ENCODE data around the gene TRIB2.
"Not testable (repeated sequence)": the region's sequence is repeated elsewhere in the genome, so short reads cannot be mapped to it uniquely, and the experiment has no call there.

Gene TRIB2

DNA sequence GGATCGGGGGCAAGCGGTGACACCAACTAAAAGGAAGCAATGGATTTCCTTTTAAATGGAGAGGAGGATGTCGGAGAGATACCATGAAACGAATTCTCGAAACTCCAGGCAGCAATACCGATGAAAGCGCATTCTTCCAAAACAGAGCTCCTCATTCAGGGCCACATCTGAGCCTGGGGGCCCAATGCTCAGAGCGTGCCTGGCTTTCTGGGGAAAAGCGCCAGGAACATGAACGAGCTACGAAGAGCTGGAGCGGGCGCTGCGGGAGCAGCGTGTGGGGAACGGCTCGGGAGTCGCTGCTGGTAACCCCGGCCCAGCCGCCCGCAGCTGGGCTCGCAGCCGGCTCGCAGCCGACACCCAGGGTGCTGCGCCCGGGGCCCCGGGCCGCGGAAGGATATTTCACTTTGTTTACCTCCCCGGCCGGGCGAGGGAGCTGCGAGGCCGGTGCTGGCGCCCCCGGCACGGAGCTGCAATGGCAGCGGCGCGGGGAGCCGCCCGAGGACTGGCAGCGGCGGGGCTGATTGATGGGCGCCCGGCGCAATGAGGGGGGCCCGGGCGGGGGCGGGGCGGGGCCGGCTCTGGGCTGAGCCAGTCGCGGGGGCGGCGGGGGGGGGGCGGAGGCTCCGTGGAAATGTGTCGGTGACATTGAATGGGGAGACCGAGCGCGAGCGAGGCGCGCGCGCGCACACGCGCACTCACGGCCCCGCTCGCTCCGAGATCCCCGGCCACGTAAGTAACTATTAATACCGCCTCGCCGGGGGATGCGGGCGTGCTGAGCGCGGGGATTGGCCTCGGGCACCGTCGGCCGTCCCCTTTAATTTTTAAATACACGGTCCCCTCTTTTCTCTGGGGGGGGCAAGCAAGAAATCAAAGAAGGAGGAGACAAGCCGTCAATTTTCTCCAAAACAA lies at the start of gene TRIB2:
TSS of gene TRIB2 (plus strand) at position 655 of the 909 bp plus-strand sequence. CDS start 1,372 bp downstream, outside the sequence.
- DNase-seq (ENCODE audit: low read depth): peak; percentile 65
- H3K4me3 ChIP-seq (ENCODE audit: low read depth, low read length): peak within 1 kb of the TSS; percentile 90

DNA sequence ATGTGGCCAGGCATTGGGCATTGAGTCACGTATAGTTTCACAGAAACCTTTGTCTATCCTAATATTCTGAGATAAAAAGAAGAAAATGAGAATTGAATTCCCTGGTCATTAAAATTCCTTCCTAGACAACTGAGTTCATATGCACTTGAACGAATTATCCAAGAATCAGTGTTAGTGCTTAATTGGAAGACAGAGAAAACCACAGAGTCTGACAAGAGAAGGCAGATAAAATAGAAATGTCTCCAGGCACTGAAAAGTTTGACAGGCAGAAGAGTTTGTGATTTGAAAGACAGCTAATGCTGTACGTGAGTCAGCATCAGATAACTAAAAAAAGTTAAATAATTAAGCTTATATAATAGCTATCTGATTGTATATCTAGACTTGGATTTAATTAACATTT lies 47.7 kb upstream of the TRIB2 start:
- H3K4me3 ChIP-seq (ENCODE audit: low read depth, low read length): no peak overlapping the region
- no peak for DNase-seq (ENCODE audit: low read depth)

DNA sequence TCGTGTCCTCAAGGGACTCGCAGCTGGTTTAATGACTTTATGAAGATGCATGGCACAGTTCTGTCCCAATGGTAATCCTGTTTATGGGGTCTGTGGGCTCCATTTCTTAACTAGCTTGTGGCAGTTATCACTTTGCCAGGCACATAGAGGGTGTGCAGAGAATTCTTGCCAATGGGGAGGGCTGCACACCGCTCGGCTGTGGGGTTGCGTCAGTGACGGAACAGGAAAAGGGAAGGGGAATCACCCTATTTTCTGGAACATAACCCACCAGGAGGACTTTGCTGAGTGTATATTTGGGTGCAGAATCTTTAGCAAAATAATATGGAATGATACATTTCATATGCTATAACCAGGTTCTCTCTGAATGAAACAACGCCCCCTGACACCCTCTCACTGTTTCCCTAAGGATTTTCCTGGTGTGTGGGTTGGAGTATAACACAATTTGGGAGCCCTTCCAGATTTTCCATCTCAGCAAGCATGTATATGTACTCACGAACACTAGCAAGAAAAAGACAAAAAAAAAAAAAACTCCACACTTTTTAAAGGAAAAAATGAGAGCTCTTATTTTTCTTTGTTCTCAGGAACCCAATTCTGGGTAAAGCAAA lies 43.9 kb upstream of the TRIB2 start:
- no peak overlapping the region for H3K4me3 ChIP-seq (ENCODE audit: low read depth, low read length)
- no peak for DNase-seq (ENCODE audit: low read depth)

DNA sequence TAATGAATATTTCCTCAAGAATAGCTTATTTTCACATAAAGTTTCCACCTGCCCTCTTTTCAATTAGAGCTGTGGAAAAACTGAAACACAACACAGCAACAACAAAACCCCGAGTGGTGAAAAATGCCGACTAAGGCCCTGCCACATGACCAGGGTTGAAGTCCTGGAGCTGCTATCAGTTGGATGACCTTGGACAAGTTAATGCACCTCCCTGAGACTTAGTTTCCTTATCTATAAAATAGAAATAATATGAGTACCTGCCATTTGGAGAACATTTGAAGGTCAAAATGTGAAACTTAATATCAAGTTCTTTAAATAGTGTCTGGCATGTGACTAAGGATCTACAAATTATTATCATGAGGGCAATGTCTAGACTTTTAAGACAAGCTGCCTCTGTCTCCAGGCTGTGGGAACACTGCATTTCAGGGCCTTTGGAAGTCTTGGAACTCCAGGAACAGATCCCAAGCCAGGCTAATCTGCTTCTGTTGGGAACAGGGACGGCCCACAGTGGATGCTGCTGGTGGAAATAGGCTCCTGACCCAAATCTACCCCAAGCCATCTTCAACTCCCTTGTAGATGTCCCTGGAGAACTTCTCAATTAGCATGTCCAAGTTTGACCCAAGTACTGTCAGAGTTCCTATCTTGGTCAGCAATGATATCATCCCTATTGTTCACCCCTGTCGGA lies 42.0 kb upstream of the TRIB2 start:
- H3K4me3 ChIP-seq (ENCODE audit: low read depth, low read length): no peak overlapping the region
- DNase-seq (ENCODE audit: low read depth): no peak

DNA sequence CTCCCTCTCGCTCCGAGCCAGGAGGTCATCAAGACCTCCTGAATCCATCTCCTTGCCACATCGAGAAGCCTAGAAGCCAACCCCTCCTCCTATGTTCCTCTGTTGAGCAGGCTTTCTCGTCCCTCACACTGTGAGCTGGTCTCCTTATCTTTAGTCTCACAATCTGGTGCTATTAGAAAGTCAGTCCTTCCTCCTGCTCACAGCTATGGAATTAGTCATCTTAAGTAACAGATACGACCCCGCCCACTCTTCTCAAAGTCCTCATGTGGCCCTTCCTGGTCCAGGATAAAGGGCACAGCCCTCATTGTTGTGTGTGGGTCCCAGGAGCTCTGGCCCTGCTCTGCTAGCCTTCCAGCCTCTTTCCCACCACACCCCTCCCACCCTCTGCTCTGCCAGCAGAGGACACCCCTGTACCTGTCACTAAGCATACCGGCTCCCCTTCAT lies 41.4 kb upstream of the TRIB2 start:
- no peak for DNase-seq (ENCODE audit: low read depth)
- H3K4me3 ChIP-seq (ENCODE audit: low read depth, low read length): no peak overlapping the region

DNA sequence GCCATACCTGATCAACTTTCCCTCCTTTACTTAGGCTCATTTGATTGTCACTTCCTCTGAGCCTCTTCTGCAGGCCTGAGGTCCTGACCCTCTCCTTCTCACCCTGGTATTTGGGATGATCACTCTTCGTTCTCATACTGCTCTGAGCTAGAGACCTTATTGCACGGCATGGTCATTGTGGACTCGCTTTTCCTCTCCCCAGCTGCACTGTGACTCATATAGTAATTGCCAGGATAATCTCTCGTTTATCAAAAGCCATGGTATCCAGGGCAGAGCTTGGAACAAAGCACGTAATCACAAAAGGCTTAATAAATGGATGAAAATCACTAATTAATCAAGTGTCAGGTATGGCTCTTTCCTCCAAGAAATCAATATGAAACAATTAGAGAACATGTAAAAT lies 40.9 kb upstream of the TRIB2 start:
- no peak overlapping the region for H3K4me3 ChIP-seq (ENCODE audit: low read depth, low read length)
- no peak for DNase-seq (ENCODE audit: low read depth)

DNA sequence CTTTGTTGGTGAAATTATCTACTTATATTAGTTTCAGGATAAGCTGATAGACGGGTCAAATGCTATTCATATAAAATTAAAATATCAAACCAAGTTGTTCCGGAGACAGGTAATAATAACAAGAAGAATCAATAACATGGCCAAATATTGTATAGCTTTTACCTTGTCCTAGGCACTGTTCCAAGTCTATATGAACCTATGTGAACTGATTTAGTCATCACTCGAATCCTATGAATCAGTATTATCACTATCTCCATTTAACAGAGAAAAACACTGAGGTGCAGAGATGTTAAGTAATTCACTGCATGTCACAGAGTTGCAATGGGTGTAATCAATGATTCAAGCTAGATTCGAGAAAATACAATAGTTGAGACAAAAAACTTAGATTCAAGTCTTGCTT lies 40.0 kb upstream of the TRIB2 start:
- no peak for DNase-seq (ENCODE audit: low read depth)
- H3K4me3 ChIP-seq (ENCODE audit: low read depth, low read length): no peak overlapping the region

DNA sequence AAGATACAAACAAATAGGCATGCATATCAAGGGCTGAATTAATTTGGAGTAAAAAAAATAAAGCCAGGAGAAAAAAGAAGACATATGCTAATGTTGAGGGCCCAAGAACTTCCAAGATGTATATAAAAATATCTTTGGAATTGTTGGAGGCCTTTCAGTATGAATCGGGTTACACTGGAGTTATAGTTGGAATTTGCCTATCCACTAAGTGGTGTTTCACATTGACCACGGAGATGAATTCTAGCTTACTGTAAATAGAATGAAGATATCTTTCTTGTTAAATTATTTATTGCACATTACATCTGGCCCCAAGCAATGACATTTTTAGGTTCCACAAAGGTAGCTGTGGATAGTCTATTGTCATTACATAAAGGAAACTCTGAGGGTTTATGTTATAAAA lies 38.5 kb upstream of the TRIB2 start:
- H3K4me3 ChIP-seq (ENCODE audit: low read depth, low read length): no peak overlapping the region
- no peak for DNase-seq (ENCODE audit: low read depth)

DNA sequence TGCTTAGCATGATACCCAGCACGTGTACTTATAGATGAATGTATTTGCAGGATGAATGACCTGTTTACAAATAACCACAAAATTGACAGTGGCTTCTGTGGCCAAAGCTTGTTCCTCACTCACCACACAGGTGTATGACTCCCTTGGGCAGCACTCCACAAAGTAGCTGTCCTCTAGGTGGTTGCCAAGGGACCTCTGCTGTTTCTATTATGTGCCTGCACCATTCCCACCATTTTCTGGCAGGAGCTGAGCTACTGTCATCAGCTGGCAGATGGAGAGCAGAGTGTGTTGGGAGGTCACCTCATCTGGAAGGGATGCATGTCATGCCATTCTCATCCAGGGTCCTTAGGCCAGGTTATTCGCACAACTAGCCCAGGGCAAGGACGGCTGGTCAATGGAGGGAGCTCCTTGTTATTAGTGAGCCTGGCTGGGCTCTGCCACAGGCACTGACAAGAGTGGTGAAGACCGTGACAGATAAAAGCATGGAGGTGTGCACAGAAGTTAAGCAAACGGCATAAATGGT lies 37.1 kb upstream of the TRIB2 start:
- H3K4me3 ChIP-seq (ENCODE audit: low read depth, low read length): no peak overlapping the region
- no peak for DNase-seq (ENCODE audit: low read depth)

DNA sequence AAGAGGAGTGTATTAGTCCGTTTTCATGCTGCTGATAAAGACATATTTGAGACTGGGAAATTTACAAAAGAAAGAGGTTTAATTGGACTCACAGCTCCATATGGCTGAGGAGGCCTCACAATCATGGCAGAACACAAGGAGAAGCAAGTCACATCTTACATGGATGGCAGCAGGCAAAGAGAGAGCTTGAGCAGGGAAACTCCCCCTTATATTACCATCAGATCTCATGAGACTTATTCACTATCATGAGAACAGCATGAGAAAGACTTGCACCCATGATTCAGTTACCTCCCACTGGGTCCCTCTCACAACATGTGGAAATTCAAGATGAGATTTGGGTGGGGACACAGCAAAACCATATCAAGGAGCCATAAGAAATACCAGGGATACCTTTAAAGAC lies 36.6 kb upstream of the TRIB2 start:
- not testable (repeated sequence) for DNase-seq (ENCODE audit: low read depth); H3K4me3 ChIP-seq (ENCODE audit: low read depth, low read length)

DNA sequence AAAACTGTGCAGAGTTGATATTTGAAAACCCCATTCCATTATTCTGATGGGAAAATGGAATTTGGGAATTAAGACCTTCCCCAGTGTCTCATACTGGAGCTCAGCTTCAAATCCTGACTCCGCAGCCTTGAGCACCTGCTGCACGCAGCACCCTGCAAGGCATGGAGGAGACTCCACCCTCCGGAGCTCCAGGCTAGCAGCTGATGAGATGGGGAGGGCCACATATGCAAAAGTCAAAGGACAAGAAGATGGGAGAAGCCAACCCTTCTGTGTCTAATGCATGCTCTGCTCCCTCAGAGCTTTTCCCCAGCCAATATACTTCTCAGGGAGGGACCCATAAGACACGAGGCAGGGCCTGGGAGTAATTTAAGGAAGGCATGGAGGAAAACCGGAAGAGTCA lies 34.7 kb upstream of the TRIB2 start:
- no peak for DNase-seq (ENCODE audit: low read depth)
- H3K4me3 ChIP-seq (ENCODE audit: low read depth, low read length): no peak overlapping the region

DNA sequence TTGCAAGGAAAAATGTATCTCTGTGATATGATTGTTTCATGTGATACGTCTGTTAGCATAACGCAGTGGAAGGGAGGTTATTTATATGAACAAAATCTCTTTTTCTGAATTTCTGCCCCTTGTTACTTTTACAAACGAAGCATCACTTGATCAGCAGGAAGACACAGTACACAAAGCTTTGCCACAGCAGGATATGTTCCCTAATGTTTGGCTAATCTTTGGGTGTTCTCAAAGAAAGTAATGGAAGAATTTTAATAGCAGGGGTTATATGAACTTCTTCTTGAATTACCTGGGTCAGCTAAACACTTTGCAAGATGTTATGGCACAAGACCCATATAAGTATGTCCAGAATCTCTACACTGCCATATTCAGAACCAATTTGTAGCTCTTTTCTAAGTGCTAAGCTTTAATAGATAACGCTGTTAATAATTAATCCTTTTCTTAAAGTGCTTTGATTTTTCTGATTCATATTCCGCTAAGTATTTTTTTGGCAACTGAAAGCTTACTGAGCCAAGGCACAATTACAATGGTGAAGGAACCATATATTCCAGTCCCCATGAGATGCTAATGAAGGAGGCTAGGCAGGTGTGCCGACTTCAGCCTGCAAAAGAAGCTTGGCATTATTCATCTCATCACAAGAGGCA lies 33.2 kb upstream of the TRIB2 start:
- H3K4me3 ChIP-seq (ENCODE audit: low read depth, low read length): no peak overlapping the region
- no peak for DNase-seq (ENCODE audit: low read depth)

DNA sequence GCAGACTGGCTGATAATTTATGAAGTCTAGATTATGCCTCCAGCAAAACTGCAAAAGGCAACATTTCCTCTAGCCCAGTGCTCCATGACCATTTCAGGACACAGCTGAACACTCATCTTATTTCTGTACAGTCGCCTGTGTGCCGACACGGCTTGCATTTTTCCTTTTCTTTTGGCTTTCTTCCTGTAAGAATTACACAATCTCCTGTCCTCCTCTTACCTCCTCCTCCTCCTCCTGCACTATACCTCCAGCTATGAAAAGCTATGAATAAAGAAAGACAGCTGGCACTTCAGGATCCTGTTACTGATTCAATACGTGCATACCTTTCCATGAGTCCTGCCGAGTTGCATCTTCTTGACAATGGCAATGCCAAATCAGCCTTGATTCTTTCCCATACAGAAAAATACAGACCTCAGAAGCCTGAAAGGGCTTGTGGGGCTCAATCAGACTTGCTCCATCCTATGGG lies 32.2 kb upstream of the TRIB2 start:
- no peak overlapping the region for H3K4me3 ChIP-seq (ENCODE audit: low read depth, low read length)
- DNase-seq (ENCODE audit: low read depth): peak; percentile 47

DNA sequence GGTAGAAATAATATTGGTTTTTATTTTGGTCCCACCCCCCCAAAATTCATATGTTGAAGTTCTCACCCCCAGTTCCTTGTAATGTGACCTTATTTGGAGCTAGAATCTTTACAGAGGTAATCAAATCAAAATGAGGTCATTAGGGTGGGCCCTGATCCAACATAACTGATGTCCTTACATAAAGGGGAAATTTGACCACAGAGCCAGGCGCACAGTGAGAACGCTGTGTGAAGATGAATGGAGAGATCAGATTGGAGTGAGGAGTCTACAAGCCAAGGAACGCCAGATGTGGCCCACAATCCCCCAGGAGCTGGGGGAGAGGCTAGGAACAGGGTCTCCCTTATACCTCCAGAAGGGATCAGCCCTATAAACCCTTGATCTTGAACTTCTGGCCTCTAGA lies 31.6 kb upstream of the TRIB2 start:
- no peak for DNase-seq (ENCODE audit: low read depth)
- no peak overlapping the region for H3K4me3 ChIP-seq (ENCODE audit: low read depth, low read length)

DNA sequence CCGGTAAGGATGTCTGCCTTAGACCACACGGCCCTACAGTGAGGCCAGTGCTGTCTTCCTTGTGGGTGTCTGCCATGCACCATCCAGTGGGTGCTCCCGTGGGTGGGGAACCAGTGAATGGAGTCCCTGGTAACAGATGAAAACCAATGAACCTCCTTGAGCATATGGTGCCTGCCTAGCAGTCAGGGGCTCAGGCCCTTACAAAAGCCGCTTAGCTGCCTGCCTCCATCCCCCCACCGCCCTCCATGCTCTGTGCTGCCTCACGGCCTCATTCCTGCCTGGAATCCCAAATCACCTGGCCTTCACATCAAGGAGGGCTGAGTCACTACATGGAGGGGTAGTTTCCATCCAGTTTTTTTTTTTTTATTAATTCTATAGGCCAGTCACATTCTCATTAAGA lies 30.8 kb upstream of the TRIB2 start:
- H3K4me3 ChIP-seq (ENCODE audit: low read depth, low read length): no peak overlapping the region
- no peak for DNase-seq (ENCODE audit: low read depth)

DNA sequence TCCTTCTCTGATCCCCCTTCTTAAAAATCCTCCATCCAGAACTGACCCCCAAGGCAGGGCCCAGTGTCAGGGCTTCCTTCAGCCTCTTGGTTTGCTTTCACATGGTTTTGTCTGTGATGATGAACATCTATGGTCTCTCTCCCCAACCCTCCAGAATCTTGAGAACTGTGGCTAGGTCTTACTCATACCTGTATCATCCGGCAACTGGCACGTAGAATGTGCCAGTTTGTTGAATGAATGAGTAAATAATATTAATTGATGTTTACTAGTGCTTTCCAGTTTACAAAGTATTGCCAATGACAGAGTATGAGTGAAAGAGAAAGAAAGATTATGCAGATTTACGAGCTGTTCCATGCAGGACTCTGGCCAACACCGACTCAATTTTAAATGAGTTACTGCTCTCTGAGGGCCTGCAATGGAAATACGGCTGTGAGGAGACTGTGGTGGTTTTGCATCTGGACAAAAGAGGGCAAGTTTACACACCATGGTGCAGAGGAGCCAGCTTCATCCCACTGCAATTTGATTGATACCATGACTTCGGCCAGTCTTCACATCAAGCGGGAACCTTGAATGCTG lies 29.9 kb upstream of the TRIB2 start:
- no peak for DNase-seq (ENCODE audit: low read depth)
- no peak overlapping the region for H3K4me3 ChIP-seq (ENCODE audit: low read depth, low read length)

DNA sequence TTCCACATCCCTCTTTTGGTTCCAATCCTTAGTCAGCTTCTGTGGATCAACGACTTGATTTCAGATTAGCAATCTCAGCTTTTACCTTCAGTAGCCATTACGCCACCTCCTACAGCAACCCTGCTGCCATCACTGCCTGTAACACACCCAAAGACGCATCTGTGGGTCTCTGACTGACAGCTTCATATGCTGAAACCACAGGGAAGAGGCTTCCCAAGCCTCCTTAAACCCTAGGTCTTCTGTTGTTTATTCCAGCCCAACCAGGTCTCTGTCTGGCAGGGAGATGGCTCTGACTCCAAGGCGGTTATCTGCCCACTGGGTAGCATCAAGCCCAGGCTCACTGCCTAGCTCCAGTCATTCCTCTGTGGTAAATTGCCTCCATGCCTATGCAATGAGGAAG lies 28.6 kb upstream of the TRIB2 start:
- DNase-seq (ENCODE audit: low read depth): no peak
- no peak overlapping the region for H3K4me3 ChIP-seq (ENCODE audit: low read depth, low read length)

DNA sequence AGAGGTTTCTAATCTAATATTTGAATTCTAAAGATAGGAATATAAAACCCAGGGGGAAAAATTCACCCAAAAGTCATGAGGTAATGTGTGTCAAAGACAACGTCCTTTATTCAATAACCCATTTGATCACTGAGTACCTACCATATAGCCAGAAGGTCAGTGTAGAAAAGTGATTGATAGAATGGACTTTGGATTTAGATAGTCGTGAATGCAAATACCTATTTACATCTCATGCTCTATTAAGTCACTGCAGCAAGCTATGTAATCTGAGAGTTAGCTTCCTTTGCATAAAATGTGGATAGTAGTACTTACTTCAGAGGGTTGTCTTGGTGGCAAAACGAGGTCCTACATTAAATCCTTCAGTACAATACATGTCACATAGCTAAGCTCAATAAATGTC lies 27.8 kb upstream of the TRIB2 start:
- DNase-seq (ENCODE audit: low read depth): no peak
- no peak overlapping the region for H3K4me3 ChIP-seq (ENCODE audit: low read depth, low read length)

DNA sequence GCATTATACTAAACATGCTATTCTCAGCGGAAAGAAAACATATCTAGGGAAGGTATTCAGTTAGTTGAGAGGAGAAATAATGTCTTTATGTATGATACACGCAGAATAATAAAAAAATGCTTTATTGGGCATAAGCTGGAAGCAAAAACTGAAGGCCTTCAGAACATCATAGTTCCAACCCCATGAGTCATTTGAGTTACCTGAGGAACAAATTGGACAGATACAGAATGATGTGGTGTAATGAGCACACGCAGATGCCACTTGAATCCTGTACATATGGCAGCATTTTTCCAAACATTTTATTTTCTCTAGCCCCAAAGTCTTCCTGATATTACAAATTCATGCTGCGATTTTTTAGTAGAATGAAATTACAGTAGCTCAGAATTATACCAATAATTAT lies 23.2 kb upstream of the TRIB2 start:
- DNase-seq (ENCODE audit: low read depth): no peak
- H3K4me3 ChIP-seq (ENCODE audit: low read depth, low read length): no peak overlapping the region

Measured in skeletal muscle cell (primary cell).